ENCODE measurements around the gene RNF213. TPM values are rescaled to one million over a fixed set of nuclear protein-coding genes. Genes with fewer than 3 reads are reported as not detected.

Gene RNF213
- total and polyA plus RNA-seq, 10 of the 15 experiments (the other 5 are each of a cell fraction or from before 2014, with no cell fraction given): 18.6 to 145 (median 65.8) TPM

DNA sequence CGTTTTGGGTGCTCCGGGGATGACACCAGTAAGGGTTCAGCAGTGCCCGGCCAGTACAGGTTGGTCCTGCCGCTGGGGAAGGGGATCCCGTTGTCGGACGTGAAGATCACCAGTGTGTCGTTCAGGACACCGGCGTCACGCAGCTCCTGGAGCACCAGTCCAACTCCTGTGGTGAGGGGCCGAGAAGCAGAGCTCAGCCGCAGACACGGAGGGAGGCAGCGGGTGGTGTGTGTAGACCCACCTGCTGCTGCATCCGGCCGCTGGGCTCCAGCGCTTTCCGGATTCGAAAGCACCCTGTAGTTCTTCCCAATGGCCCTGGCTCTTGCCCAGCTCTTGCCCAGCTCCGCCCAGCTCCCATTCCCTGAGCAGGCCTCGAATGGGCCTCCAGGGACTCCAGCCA, 48.5 kb upstream of the RNF213 start:
- FAIRE-seq: no peak
- H3K4me2 ChIP-seq (ENCODE audit: control insufficient read depth, insufficient read depth): no peak overlapping the region
- no TSS peak for BruUV-seq (replicated peaks)
- H2AFZ ChIP-seq (ENCODE audit: control insufficient read depth, low read depth, low read length): no peak overlapping the region
- TF ChIP-seq DPF2 (IDR thresholded peaks at IDR 0.05) (no peak), MEF2A (IDR thresholded peaks at IDR 0.05; ENCODE audit: insufficient read depth, low read depth, low read length) (no peak), TBL1XR1 (IDR thresholded peaks at IDR 0.05; ENCODE audit: low read depth, low read length) (no peak), RAD51 (IDR thresholded peaks at IDR 0.05) (no peak), SUPT20H (IDR thresholded peaks at IDR 0.05; ENCODE audit: borderline replicate concordance, control insufficient read depth, low read depth, low read length) (no peak), MTA3 (IDR thresholded peaks at IDR 0.05; ENCODE audit: borderline replicate concordance, low read length) (no peak), EP300 (IDR thresholded peaks at IDR 0.05; ENCODE audit: borderline replicate concordance in 1 of 2, control insufficient read depth in 1 of 2, low read depth in 2 of 2, low read length in 2 of 2) (no peak), RB1 (IDR thresholded peaks at IDR 0.05; ENCODE audit: borderline replicate concordance) (no peak), REST (IDR thresholded peaks at IDR 0.05; ENCODE audit: low read depth, low read length) (no peak), CHD4 (IDR thresholded peaks at IDR 0.05) (no peak), NBN (IDR thresholded peaks at IDR 0.05) (no peak), PRDM15 (CRISPR knock-in tag; IDR thresholded peaks at IDR 0.05) (no peak), PAX5 (IDR thresholded peaks at IDR 0.05; ENCODE audit: borderline replicate concordance, low read depth, low read length) (no peak), NR2C2 (IDR thresholded peaks at IDR 0.05; ENCODE audit: borderline replicate concordance, control insufficient read depth, insufficient read length, low read depth) (no peak)
- H3K79me2 ChIP-seq (ENCODE audit: control insufficient read depth, insufficient read depth, low read length): no peaks in the 10 kb centered on the region
- SMC1A ChIA-PET (ENCODE audit: uncharacterized antibody, unreplicated experiment): no interaction called here
- ATAC-seq: no peak
- CTCF ChIA-PET: interaction anchor here (0.7 kb wide), 1 partner anchor 14 kb away, joined by 3 read pairs; no protein-coding TSS in a partner anchor
- H3K27me3 ChIP-seq (replicated peaks in 1 of 2; ENCODE audit: control insufficient read depth in 2 of 2, insufficient read depth in 2 of 2, low read length in 1 of 2): no peaks in the 10 kb centered on the region
- no peaks in the 10 kb centered on the region for H4K20me1 ChIP-seq (ENCODE audit: control insufficient read depth, insufficient read depth)
- no peak overlapping the region for H3K27ac ChIP-seq (ENCODE audit: control insufficient read depth, insufficient read depth)
- DNase-seq (ENCODE audit: low read depth, low spot score): no peak
- no peak overlapping the region for H3K4me3 ChIP-seq
- WGBS (ENCODE audit: insufficient coverage, insufficient replicate concordance, low lambda C conversion rate, missing lambda C conversion rate): 89% methylated on average over 22 of the region's 22 CpGs
- in situ Hi-C loops (cut with MboI) (no loop called here), intact Hi-C loops (cut with micrococcal nuclease; ENCODE audit: unreplicated experiment) (no loop called here)
- H3K9me3 ChIP-seq (replicated peaks; ENCODE audit: control insufficient read depth, insufficient read depth, low read length): no peaks in the 10 kb centered on the region
- RAD21 ChIA-PET (ENCODE audit: unreplicated experiment): no interaction called here
- H3K9ac ChIP-seq (ENCODE audit: control insufficient read depth, insufficient read depth, low read length): no peak overlapping the region
- H3K36me3 ChIP-seq (ENCODE audit: control insufficient read depth in 2 of 2, insufficient read depth in 2 of 2, low read length in 1 of 2): peaks cover 0 to 5% of the 10 kb centered on the region in 2 experiments
- POLR2A ChIA-PET: interaction anchor here (0.8 kb wide), 1 partner anchor 54 kb away, joined by 3 read pairs; no protein-coding TSS in a partner anchor
- no peaks in the 10 kb centered on the region for H3K4me1 ChIP-seq (ENCODE audit: control insufficient read depth, insufficient read depth, low read length)

Data from GM12878 (cell line).